ENCODE results near the gene FAM171A1. TPM values are rescaled to one million over a fixed set of nuclear protein-coding genes. Genes with fewer than 3 reads are reported as not detected.

Gene FAM171A1
- total and polyA plus RNA-seq, 2 experiments from 2014 or later = 24.4 to 29.5 TPM

GRCh38 chr10:15367296-15368085 lies 3.6 kb downstream of the FAM171A1 start:
- Histone ChIP-seq H3K27ac (no peak overlapping the region), H3K4me1 (ENCODE audit: insufficient read depth) (peaks cover 8% of the 10 kb centered on the region), H4K20me1 (ENCODE audit: insufficient read depth, poor library complexity, severe bottlenecking) (peaks cover 4% of the 10 kb centered on the region), H3K4me2 (no peak overlapping the region), H3K4me3 (no peak overlapping the region), H3K79me2 (peaks cover 78% of the 10 kb centered on the region), H3K9me2 (replicated peaks; ENCODE audit: insufficient read depth) (no peaks in the 10 kb centered on the region), H3K27me3 (no peaks in the 10 kb centered on the region), H3K9me3 (ENCODE audit: low read depth) (no peaks in the 10 kb centered on the region), H3K36me3 (replicated peaks; ENCODE audit: insufficient read depth, low read depth) (no peaks in the 10 kb centered on the region), H2AFZ (no peak overlapping the region)
- 89% methylated on average over 8 of the region's 8 CpGs for WGBS (ENCODE audit: low lambda C conversion rate, missing lambda C conversion rate)
- TF ChIP-seq EZH2 (IDR thresholded peaks at IDR 0.05; ENCODE audit: borderline replicate concordance) (no peak), EZH2phosphoT487 (IDR thresholded peaks at IDR 0.05; ENCODE audit: low read depth, severe bottlenecking, unreplicated experiment) (no peak), CTCF (IDR thresholded peaks at IDR 0.05; ENCODE audit: poor library complexity) (no peak)
- no peak for DNase-seq (ENCODE audit: low spot score)

DNA sequence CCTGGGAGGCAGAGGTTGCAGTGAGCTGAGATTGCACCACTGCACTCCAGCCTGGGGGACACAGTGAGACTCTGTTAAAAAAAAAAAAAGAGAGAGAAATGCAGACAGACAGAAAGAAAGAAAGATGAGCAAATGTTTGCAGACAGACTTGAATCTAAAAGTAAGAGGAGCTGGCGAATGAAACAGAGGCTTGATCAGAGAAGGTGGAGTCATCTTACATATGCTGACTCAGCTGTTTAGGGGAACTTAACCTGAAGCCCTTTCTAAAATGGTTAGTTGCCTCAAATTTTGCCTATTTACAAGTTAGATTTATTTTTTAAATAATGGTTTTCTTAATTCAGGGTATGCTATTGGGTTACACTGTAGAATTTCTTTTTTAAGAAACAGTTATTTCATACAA lies 5.4 kb downstream of the FAM171A1 start:
- no peaks in the 10 kb centered on the region for H3K27me3 ChIP-seq
- 100% methylated on average over 1 of the region's 1 CpG for WGBS (ENCODE audit: low lambda C conversion rate, missing lambda C conversion rate)
- TF ChIP-seq CTCF (IDR thresholded peaks at IDR 0.05; ENCODE audit: poor library complexity) (no peak), EZH2 (IDR thresholded peaks at IDR 0.05; ENCODE audit: borderline replicate concordance) (no peak), EZH2phosphoT487 (IDR thresholded peaks at IDR 0.05; ENCODE audit: low read depth, severe bottlenecking, unreplicated experiment) (no peak)
- H3K79me2 ChIP-seq = peaks cover 95% of the 10 kb centered on the region
- DNase-seq (ENCODE audit: low spot score) = no peak
- H4K20me1 ChIP-seq (ENCODE audit: insufficient read depth, poor library complexity, severe bottlenecking) = peaks cover 4% of the 10 kb centered on the region
- H3K4me2 ChIP-seq = no peak overlapping the region
- H3K36me3 ChIP-seq (replicated peaks; ENCODE audit: insufficient read depth, low read depth) = no peaks in the 10 kb centered on the region
- no peaks in the 10 kb centered on the region for H3K9me3 ChIP-seq (ENCODE audit: low read depth)
- no peak overlapping the region for H3K27ac ChIP-seq
- H3K4me3 ChIP-seq = no peak overlapping the region
- H3K9me2 ChIP-seq (replicated peaks; ENCODE audit: insufficient read depth) = no peaks in the 10 kb centered on the region
- peaks cover 8% of the 10 kb centered on the region for H3K4me1 ChIP-seq (ENCODE audit: insufficient read depth)
- no peak overlapping the region for H2AFZ ChIP-seq

- Histone ChIP-seq H3K9me2 (replicated peaks; ENCODE audit: insufficient read depth) (no peaks in the 10 kb centered on the region), H2AFZ (no peak overlapping the region), H3K4me2 (no peak overlapping the region), H3K9me3 (ENCODE audit: low read depth) (no peaks in the 10 kb centered on the region), H3K4me3 (no peak overlapping the region), H3K27ac (no peak overlapping the region), H3K27me3 (no peaks in the 10 kb centered on the region), H3K79me2 (peaks cover 98% of the 10 kb centered on the region), H3K4me1 (ENCODE audit: insufficient read depth) (peaks cover under 1% of the 10 kb centered on the region), H3K36me3 (replicated peaks; ENCODE audit: insufficient read depth, low read depth) (no peaks in the 10 kb centered on the region), H4K20me1 (ENCODE audit: insufficient read depth, poor library complexity, severe bottlenecking) (peaks cover 6% of the 10 kb centered on the region)
- TF ChIP-seq EZH2 (IDR thresholded peaks at IDR 0.05; ENCODE audit: borderline replicate concordance) (no peak), CTCF (IDR thresholded peaks at IDR 0.05; ENCODE audit: poor library complexity) (no peak), EZH2phosphoT487 (IDR thresholded peaks at IDR 0.05; ENCODE audit: low read depth, severe bottlenecking, unreplicated experiment) (no peak)
- WGBS (ENCODE audit: low lambda C conversion rate, missing lambda C conversion rate) = 100% methylated on average over 4 of the region's 4 CpGs
- no peak for DNase-seq (ENCODE audit: low spot score)
Measured at GRCh38 chr10:15364001-15364400, 7.1 kb downstream of the FAM171A1 start.
